Upper lobe of right lung (tissue), 1 donor: ENCODE measurements around the gene SEMA6A. TPM values are rescaled to one million over a fixed set of nuclear protein-coding genes. Genes with fewer than 3 reads are reported as not detected.

Experiments used
- ATAC-seq: fragments of 200-7000 bp; cut with Tn5 transposase; one replicate; pipeline ENCODE4 v1.9.1; 2020; ENCODE audit warnings: mild to moderate bottlenecking, moderate library complexity
- DNase-seq: peaks from one replicate; pipeline ENCODE4 v3.0.0-alpha.2; 2020
- H3K27ac ChIP-seq: fragments of 200-600 bp; one replicate; pipeline ENCODE4 v1.8.0; 2022
- H3K27me3 ChIP-seq: fragments of 200-600 bp; one replicate; pipeline ENCODE4 v1.8.0; 2022; ENCODE audit warnings: mild to moderate bottlenecking
- H3K36me3 ChIP-seq: fragments of 200-600 bp; one replicate; pipeline ENCODE4 v1.8.0; 2022
- H3K4me1 ChIP-seq: fragments of 200-600 bp; one replicate; pipeline ENCODE4 v1.8.0; 2022
- H3K4me3 ChIP-seq: fragments of 200-600 bp; one replicate; pipeline ENCODE4 v1.8.0; 2022; ENCODE audit warnings: mild to moderate bottlenecking
- H3K9me3 ChIP-seq: fragments of 200-600 bp; one replicate; pipeline ENCODE4 v1.8.0; 2022
- intact Hi-C: fragments of 100-400 bp; cut with DNase I; formaldehyde crosslinking; loops from one replicate; pipeline ENCODE4 v1.11.0; 2022
- total RNA-seq: library from RNA; stranded (reverse); fragmentation: NEBNext Ultra II Directional; extraction: Animal tissue kit (Norgen Biotek cat#: 25700); gene quantifications from one replicate; pipeline ENCODE4 v1.2.1, GENCODE V29; 2021
- TF ChIP-seq, protein P1 (sequence below): fragments of 200-600 bp; IDR thresholded peaks from one replicate; pipeline ENCODE4 v1.8.0; 2022; ENCODE audit warnings: antibody characterized with exemption
- donor health status: DM: no; HTN: yes; CAD: no; lungs with severe emphysema.

The SEMA6A gene
- total RNA-seq, 1 donor from 2014 or later: 33.3 TPM

DNA sequence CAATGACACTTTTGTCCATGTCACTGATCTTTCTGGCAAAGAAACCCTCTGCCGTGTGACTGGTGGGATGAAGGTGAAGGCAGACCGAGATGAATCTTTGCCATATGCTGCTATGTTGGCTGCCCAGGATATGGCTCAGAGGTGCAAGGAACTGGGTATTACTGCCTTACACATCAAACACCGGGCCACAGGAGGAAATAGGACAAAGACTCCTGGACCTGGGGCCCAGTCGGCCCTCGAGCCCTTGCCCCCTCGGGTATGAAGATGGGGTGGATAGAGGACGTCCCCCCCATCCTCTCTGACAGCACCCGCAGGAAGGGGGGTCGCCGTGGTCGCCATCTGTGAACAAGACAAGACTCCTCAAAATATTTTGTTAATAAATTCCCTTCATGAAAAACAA, 12.0 kb downstream of the SEMA6A start:
- Histone ChIP-seq H3K27ac (no peak overlapping the region), H3K27me3 (no peaks in the 10 kb centered on the region), H3K4me3 (no peak overlapping the region), H3K9me3 (no peaks in the 10 kb centered on the region), H3K4me1 (no peaks in the 10 kb centered on the region), H3K36me3 (no peaks in the 10 kb centered on the region)
- ATAC-seq: no peak
- no peak for DNase-seq
- intact Hi-C loops: no loop called here
- TF ChIP-seq, protein P1, sequence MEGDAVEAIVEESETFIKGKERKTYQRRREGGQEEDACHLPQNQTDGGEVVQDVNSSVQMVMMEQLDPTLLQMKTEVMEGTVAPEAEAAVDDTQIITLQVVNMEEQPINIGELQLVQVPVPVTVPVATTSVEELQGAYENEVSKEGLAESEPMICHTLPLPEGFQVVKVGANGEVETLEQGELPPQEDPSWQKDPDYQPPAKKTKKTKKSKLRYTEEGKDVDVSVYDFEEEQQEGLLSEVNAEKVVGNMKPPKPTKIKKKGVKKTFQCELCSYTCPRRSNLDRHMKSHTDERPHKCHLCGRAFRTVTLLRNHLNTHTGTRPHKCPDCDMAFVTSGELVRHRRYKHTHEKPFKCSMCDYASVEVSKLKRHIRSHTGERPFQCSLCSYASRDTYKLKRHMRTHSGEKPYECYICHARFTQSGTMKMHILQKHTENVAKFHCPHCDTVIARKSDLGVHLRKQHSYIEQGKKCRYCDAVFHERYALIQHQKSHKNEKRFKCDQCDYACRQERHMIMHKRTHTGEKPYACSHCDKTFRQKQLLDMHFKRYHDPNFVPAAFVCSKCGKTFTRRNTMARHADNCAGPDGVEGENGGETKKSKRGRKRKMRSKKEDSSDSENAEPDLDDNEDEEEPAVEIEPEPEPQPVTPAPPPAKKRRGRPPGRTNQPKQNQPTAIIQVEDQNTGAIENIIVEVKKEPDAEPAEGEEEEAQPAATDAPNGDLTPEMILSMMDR: no peak

GRCh38 chr5:116561658-116562057, 13.0 kb downstream of the SEMA6A start:
- Histone ChIP-seq H3K36me3 (no peaks in the 10 kb centered on the region), H3K4me1 (no peaks in the 10 kb centered on the region), H3K27me3 (no peaks in the 10 kb centered on the region), H3K4me3 (no peak overlapping the region), H3K27ac (no peak overlapping the region), H3K9me3 (no peaks in the 10 kb centered on the region)
- no peak for ATAC-seq
- TF ChIP-seq, protein P1: no peak
- intact Hi-C loops: no loop called here
- no peak for DNase-seq

DNA sequence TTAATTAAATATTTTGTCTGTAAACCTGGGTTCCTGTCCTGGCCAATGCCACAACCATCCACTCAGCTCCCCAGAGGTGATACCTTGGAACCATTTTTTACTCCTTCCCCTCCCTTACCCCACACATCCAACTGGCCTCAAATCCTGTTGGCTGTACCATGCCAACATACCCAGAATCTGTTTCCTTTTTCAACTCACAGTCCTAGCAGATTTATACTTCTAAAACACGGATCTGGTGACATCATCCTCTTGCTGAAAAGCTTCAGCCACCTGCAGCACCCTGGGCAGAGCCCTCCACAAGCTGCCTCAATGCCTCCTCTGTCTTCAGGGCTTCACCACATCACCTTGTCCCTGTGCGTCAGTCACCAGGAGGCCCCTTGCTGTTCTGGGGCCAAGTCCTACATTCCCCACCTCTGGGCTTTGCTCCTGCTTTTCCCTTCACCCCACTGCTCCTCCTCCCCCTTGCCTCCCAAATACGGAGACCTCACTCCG, 14.9 kb downstream of the SEMA6A start:
- DNase-seq: no peak
- no peaks in the 10 kb centered on the region for H3K36me3 ChIP-seq
- intact Hi-C loops: no loop called here
- no peaks in the 10 kb centered on the region for H3K9me3 ChIP-seq
- TF ChIP-seq, protein P1: no peak
- H3K27me3 ChIP-seq: no peaks in the 10 kb centered on the region
- no peak overlapping the region for H3K27ac ChIP-seq
- no peak for ATAC-seq
- peaks cover 4% of the 10 kb centered on the region for H3K4me1 ChIP-seq
- H3K4me3 ChIP-seq: no peak overlapping the region

DNA sequence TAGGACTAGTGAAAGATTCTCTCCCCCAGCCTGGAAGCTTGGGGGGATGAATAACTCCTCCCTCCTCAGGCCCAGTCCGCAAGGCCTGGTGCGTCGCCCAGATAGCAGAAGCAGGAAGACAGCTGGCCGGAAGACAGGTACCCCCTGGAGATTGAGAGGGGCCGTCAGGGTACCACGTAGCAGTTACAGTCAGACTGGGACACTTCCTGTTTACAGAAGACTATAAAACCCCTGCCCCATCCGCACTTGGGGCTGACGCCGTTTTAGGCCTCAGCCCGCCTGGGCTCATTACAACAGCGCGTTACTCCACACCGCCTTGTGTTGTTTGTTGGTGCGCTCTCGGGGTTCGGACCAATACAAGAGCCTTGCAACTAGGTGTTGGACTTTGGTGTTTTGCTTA, 15.4 kb downstream of the SEMA6A start:
- DNase-seq (no peak), ATAC-seq (no peak)
- Histone ChIP-seq H3K27me3 (no peaks in the 10 kb centered on the region), H3K27ac (no peak overlapping the region), H3K36me3 (no peaks in the 10 kb centered on the region), H3K9me3 (no peaks in the 10 kb centered on the region), H3K4me1 (peaks cover 4% of the 10 kb centered on the region), H3K4me3 (no peak overlapping the region)
- intact Hi-C loops: no loop called here
- TF ChIP-seq, protein P1: no peak

- intact Hi-C loops: no loop called here
- H3K36me3 ChIP-seq: no peaks in the 10 kb centered on the region
Measured at GRCh38 chr5:116557669-116558271, 16.9 kb downstream of the SEMA6A start.

More at GRCh38 chr5:116557669-116558271, 16.9 kb downstream of the SEMA6A start:
- ATAC-seq (no peak), DNase-seq (no peak)
- Histone ChIP-seq H3K27ac (no peak overlapping the region), H3K27me3 (no peaks in the 10 kb centered on the region), H3K4me1 (peaks cover 4% of the 10 kb centered on the region), H3K4me3 (no peak overlapping the region), H3K9me3 (no peaks in the 10 kb centered on the region)
- TF ChIP-seq, protein P1: peak; percentile 54
